GM21529 (cell line): ENCODE measurements around the gene JMJD1C.
"Not testable (repeated sequence)": the region's sequence is repeated elsewhere in the genome, so short reads cannot be mapped to it uniquely, and the experiment has no call there.

ENCODE experiments used
- ATAC-seq: cut with Tn5 transposase; IDR thresholded peaks from one replicate; pipeline ENCODE4 v1.9.1; 2021; ENCODE audit not compliant: unreplicated experiment

JMJD1C gene, protein sequence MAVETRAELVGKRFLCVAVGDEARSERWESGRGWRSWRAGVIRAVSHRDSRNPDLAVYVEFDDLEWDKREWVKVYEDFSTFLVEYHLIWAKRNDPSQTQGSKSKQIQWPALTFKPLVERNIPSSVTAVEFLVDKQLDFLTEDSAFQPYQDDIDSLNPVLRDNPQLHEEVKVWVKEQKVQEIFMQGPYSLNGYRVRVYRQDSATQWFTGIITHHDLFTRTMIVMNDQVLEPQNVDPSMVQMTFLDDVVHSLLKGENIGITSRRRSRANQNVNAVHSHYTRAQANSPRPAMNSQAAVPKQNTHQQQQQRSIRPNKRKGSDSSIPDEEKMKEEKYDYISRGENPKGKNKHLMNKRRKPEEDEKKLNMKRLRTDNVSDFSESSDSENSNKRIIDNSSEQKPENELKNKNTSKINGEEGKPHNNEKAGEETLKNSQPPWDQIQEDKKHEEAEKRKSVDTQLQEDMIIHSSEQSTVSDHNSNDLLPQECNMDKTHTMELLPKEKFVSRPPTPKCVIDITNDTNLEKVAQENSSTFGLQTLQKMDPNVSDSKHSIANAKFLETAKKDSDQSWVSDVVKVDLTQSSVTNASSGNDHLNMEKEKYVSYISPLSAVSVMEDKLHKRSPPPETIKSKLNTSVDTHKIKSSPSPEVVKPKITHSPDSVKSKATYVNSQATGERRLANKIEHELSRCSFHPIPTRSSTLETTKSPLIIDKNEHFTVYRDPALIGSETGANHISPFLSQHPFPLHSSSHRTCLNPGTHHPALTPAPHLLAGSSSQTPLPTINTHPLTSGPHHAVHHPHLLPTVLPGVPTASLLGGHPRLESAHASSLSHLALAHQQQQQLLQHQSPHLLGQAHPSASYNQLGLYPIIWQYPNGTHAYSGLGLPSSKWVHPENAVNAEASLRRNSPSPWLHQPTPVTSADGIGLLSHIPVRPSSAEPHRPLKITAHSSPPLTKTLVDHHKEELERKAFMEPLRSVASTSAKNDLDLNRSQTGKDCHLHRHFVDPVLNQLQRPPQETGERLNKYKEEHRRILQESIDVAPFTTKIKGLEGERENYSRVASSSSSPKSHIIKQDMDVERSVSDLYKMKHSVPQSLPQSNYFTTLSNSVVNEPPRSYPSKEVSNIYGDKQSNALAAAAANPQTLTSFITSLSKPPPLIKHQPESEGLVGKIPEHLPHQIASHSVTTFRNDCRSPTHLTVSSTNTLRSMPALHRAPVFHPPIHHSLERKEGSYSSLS (N-terminal part only)

DNA sequence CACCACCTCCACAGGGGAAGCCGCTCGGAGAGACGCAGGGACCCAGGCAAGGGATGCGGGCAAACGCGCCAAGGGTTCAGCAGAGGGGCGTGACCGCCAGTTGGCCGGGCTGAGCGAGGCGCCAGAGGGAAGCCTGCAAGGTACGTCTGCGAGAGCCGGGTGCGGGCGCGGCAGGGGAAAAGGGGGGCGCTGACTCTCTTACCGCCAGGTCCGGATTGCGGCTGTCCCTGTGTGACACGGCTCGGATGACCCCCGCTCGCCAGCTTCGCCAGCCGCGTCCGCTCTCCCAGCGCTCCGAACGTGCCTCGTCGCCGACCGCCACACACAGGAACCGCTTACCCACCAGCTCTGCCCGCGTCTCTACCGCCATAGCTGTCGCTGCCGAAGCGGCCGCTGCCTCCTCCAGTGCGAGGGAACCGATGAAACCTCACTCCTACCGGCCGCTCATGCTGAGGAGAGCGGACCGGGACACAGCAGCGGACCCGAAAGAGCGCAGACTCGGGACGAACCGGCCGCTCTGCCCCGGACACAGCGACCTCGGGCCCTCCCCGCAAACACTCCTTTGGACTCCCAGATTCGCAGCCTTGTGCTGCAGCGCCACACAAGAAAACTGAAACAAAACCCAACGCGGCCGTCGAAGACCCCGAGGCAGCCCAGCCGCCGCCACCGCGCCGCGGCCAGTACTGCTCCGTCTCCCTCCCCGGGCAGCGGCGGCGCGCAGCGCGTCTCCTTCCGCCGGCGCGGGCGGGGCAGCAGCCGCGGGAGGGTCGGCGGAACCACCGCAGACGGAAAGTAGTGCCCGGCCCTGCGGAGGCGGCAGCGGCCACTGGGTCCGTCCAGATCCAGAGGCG, at the start of gene JMJD1C:
TSS of gene JMJD1C (minus strand) at position 685 of the 851 bp plus-strand sequence. CDS start at position 370, 315 bp downstream.
- ATAC-seq = peak; percentile 78

DNA sequence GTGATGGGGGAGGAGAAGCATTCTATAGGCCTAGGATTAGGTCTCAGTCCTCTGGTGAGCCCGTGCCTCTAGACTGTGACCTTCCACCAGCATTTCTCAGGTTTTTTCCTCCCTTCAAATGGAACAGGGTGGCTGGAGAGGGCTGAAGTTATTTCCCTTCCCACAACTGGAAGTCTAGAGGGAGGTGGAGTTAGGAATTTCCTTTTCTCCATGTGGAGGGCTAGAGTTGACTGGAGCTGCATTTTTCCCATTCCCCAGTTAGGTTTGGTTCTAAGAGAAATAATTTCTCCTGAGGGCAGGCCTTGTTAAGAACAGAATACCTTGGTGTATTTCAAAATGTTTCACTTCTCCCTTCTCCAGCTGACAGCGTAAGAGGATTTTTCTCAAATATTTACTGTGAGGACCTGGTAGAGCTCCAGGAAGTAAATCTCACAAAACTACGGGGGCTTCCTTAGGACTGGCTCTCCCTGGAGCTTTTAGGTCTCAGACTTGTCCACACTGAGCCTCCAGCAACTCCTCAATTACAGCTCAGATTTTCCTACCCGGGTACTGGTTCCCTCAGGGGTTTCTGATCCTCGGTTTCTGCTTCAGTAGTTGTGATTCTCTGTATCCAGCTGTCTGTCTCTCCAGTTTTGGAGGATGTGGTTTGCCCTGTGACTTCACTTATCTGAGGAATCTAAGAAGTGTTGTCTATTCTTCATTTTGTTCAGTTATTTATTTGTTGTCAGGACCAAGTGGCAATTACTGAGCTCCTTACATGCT, 49.4 kb upstream of the JMJD1C start:
- ATAC-seq = no peak

DNA sequence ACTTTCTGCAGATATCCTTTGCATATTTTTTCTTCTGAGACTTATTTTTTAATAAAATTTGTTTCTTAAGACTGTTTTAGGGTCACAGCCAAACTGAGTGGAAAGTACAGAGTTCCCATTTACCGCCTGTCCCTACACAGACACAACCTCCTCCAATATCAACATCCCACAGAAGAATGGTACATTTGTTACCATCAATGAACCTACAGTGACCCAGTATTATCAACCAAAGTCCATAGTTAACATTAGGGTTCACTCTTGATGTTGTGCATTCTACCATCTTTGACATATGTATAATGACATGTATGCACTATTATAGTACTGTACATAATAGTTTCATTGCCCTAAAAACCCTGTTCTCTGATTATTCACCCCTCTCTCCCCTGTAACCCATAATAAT, 40.8 kb upstream of the JMJD1C start:
- no peak for ATAC-seq

DNA sequence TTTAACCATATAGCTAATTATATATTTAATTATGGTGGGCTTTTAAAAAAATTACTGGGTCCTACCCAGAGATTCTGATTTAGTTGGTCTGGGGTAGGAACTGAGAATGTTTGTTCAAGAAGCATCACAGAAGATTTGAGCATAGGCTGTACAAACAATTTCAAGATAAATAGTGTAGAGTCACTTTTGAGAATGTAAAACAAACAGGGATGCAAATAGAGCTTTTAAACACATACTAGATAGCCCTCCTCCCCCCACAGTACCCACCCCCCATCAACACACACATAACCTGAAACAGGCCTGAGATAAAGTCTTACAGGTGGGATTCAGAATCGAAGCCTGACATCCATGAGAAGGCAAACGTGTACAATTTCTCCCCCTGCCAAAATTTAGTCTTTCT, 39.8 kb upstream of the JMJD1C start:
- no peak for ATAC-seq

DNA sequence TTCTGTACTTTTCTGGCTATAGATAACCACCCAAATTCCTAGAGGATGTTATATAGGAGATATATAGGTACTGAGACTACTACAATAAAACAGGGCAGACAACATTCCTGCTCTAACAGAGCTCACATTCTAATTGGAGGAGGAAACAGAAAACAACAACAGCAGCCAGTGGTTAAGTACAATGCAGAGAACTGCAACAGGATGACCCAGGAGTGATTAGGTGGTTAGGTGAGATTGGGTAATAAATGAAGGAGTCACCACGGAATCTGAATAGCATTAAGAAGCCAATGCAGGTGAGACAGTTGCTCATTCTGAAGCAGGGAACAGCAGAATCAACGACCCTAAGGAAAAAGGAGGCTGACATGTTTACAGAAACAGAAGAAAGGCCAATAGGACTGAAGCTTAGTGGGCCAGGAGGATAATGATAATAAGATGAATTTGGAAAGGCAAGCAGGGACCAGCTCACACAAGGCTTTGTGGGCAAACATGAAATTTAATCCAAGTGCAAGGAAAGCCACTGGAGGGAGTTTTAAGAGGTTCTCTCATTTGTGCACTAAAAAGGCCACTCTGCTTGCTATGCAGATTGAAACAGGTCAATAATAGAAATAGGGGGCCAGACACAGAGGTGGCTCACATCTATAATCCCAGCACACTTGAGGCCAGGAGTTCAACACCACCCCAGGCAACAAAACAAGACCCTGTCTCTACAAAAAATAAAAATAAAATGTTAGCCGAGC, 38.5 kb upstream of the JMJD1C start:
- no peak for ATAC-seq

DNA sequence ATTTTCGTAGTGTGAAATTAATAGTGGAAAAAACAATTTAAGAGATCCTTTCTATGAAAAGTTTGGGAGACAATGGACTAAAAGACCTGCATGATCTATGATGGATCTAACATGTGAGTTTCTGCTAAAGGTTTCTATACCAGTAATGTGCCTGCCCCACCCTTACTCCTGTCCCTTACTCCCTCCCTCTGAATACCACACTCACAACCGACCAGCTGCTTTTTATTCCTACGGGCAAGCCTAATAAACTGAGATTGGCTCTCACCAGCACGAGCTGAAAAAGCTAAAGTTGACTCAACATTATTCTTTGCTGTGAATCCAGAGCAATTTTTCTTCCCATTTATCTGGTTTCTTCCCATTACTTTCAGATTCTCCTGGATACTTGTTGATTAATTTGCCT, 37.6 kb upstream of the JMJD1C start:
- ATAC-seq = no peak

DNA sequence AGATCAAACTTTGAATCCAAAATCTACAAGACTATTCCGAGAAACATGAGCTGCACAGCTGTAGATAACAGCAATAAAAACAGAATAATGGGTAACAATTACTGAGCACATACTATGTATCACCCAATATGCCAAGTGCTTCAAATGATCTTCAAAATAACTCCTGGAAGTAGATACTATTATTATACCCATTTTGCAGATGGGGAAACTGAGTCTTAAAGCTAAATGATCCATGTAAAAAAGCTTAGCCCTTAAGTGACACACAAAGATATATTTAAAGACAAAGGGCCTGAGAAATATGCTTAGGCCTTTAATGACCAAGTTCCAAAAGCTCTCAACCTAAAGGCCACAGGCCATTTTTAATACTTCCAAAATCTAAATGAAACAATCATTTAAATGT, 37.1 kb upstream of the JMJD1C start:
- ATAC-seq = no peak

DNA sequence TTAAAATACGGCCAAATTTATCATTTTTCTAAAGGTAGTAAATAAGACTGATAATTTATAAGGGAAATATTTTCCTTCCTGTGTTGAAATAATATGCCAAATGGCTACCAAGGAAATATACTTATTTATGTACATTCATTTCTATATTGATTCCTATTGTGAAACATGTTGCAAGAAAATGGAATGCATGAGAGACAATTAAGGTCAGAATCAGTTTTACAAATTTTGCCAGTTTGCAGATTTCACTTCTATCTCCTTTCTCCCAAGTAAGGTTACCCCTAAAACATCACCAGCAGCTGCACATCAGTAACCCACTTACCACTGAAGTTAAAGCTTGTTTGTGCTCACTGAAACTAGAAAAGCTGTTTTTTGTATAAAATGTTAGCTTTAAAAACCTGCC, 36.2 kb upstream of the JMJD1C start:
- no peak for ATAC-seq

DNA sequence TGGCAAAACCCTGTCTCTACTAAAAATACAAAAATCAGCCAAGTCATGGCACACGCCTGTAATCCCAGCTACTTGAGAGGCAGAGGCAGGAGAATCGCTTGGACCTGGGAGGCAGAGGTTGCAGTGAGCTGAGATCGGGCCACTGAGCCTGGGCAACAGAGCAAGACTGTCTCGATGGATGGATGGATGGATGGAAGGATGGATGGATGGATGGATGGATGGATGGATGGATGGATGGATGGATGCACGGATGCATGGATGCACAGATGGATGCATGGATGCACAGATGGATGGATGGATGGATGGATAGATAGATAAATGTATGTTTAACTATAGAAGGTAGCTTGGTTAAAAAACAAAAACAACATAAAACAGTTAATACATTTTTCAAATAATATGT, 34.8 kb upstream of the JMJD1C start:
- not testable (repeated sequence) for ATAC-seq

DNA sequence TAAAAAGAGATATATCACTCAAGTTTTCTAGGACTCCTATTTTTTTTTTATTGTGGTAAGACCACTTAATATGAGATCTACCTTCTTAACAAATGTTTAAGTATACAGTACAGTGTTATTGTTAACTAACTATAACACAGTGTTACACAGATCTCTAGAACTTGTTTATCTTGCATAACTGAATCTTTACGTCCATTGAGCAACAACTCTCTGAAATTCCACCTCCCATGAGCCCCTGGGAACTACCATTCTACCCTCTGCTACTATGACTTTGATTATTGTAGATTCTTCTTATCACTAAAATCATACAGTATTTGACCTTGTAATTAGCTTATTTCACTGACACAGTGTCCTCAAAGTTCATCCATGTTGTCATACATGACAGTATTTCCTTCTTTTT, 32.9 kb upstream of the JMJD1C start:
- ATAC-seq = no peak

DNA sequence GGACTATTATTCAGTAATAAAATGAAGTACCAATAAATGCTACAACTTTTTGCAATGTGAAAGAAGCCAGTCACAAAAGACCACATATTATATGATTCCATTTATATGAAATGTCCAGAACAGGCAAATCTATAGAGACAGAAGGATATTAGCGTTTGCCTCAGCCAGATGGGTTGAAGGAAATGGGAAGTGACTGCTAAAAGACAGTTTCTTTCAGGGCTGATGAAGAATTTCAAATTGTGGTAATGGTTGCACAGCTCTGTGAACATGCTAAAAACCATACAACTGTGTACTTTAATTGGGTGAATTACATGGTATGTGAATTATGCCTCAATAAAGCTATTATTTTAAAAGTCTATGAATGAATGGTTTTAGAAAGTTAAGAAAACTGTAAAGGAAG, 31.5 kb upstream of the JMJD1C start:
- no peak for ATAC-seq

DNA sequence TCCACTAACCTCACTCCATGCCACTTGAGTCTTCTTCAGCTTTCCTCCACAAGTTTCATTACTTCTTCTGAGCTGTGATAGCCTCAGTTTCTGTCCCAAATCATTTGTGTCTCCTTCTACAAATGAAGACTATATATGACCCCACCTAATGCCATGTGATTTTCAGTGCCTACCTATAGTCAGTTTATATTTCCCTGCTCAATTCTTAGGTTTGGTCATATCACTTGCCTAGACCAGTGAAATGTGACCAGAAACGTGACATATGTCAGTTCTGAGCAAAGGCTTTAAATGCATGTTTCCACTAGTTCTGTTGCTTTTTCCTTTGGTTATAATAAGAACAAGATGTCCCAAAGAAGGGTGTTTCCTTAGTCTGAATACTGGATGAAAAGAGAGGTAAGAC, 30.8 kb upstream of the JMJD1C start:
- ATAC-seq = no peak

DNA sequence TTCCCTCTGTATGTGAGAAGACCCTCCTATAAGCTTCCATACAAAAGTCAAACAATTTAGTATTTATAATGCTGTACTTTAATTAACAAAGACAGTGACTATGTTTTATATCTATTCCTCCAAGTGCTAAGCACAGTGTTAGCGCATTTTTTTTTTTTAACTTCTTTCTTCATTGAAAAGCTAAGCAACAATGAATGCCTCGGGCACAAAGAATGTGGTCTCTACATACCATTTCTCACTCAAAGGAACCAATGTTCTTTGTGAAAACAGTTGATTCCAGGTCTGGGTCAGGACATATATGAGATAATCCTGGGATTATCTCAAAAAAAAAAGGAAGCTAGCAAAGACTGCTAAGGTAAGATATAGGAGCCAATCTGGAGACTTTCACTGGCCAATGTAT, 29.2 kb upstream of the JMJD1C start:
- no peak for ATAC-seq

DNA sequence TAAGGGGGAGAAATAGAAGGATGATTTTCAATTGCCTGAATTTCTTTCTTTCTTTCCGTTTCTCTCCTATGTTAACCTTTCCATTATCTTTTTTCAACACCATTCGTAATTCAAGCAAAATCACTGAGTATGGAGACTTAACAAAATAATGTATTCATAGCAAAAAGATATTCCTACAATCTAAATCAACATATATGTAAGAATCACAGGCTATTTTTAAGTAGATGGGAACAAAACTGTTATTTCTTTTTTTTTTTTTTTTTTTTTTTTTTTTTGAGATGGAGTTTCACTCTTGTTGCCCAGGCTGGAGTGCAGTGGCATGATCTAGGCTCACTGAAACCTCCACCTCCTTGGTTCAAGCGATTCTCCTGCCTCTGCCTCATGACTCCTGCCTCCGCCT, 27.2 kb upstream of the JMJD1C start:
- ATAC-seq = no peak

DNA sequence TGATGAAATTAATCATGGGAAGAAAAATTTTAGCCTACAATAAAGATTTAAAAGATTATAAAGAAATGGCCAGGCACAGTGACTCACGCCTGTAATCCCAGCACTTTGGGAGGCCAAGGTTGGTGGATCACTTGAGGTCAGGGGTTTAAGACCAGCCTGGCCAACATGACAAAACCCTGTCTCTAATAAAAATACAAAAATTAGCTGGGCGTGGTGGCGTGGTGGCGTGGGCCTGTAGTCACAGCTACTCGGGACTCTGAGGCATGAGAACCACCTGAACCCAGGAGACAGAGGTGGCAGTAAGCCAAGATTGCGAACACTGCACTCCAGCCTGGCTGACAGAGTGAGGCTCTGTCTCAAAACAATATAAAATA, 26.5 kb upstream of the JMJD1C start:
- ATAC-seq = not testable (repeated sequence)

DNA sequence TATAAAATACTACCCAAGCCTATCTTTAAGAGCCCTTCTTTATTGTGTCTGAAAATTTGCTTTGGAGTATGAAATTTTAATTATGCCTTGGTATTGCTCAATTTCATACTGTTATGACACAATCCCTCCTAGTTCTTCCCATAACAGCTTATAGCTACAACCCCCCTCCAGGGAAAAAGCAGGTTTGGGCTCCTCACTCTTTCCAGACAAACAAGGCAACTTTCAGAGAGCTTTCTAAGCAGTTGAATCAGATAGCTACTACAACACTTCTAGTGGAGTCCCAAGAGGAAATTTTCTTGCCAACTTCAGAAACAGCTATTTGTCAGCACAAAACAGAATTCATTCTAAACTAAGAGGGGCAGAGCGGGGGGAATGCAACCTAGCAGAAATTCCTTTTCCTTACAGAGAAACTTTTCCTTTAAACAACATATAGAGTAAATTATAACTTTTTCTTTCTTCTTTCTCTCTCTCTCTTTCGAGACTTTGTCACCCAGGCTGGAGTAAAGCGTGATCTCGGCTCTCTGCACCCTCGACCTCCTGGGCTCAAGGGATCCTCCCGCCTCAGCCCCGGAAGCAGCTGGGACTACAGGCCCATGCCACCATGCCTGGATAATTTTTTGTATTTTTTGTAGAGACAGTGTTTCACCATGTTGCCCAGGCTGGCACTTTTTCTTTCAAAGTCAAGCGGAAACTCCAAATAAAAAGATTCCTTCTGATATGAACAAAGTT, 26.0 kb upstream of the JMJD1C start:
- no peak for ATAC-seq

DNA sequence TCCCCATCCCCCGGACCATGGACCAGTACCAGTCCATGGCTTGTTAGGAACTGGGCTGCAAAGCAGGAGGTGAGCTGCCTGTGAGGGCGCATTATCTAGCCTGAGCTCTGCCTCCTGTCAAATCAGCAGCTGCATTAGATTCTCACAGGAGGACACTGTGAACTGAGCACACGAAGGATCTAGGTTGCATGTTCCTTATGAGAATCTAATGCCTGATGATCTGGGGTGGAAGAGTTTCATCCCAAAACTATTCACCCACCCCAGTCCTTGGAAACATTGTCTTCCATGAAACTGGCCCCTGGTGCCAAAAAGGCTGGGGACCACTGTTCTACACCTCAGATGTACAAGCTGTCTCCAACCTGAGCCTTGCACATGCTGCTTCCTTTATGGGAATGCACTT, 24.1 kb upstream of the JMJD1C start:
- no peak for ATAC-seq

DNA sequence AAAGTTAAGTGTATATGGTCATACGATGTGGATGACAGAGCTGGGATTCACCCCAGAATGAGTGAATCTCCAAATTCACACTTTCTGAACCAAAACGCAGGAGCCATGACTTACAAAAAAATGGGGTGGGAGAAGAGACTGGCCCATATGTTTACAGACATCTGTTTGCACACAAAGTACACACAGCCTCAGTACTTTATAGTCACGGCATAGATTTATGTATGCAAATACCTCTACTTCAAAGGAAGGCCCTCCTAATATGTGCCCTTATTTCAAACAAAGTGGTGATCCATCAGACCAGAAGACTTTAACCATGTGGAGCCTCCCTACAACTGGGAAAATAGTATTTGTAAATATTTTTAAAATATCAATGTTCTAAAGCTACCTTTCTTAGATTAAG, 22.2 kb upstream of the JMJD1C start:
- ATAC-seq = no peak

DNA sequence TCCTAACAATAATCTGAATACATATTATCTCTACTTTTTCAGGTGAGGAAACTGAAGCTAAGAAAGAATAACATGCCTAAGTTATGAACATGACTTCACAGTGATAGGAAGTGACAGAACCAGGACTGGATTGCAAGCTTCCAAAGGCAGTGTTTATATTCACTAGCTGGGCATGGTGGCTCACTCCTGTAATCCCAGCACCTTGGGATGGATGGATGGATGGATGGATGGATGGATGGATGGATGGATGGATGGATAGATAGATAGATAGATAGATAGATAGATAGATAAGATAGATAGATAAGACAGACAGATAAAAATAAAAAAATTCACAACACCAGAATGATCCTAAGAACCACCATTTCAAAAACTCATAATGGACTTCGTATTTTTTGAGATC, 18.2 kb upstream of the JMJD1C start:
- no peak for ATAC-seq
